Activated CD4-positive, alpha-beta T cell treated with anti-CD3 and anti-CD28 coated beads, Interleukin-2, amount 10 ng/mL, durations not matched to agents 24 days and 14 days (primary cell): Measurements from ENCODE around the gene ADAMTS12. TPM values are rescaled to one million over a fixed set of nuclear protein-coding genes. Genes with fewer than 3 reads are reported as not detected.

Experiments
- DNase-seq: peaks from one replicate; pipeline ENCODE4 v3.0.0; 2022
- H3K27ac Mint-ChIP-seq: one replicate; pipeline ENCODE4 v1.8.0; 2022; ENCODE audit warnings: mild to moderate bottlenecking, mixed read lengths
- H3K27me3 Mint-ChIP-seq: one replicate; pipeline ENCODE4 v1.8.0; 2022; ENCODE audit warnings: mixed read lengths
- H3K36me3 Mint-ChIP-seq: one replicate; pipeline ENCODE4 v1.8.0; 2022; ENCODE audit warnings: low read depth, mild to moderate bottlenecking, mixed read lengths
- H3K4me1 Mint-ChIP-seq: one replicate; pipeline ENCODE4 v1.8.0; 2021; ENCODE audit warnings: mixed read lengths
- H3K4me3 Mint-ChIP-seq: one replicate; pipeline ENCODE4 v1.8.0; 2022; ENCODE audit warnings: mild to moderate bottlenecking, moderate library complexity, mixed read lengths
- H3K9me3 Mint-ChIP-seq: one replicate; pipeline ENCODE4 v1.8.0; 2021; ENCODE audit warnings: mixed read lengths
- intact Hi-C: fragments of 100-400 bp; cut with micrococcal nuclease; formaldehyde crosslinking; loops from one replicate; pipeline ENCODE4 v1.15.1; 2023
- total RNA-seq: library from RNA; stranded (reverse); gene quantifications from 2 replicates; pipeline ENCODE4 v1.2.3, GENCODE V29; 2022

ADAMTS12 gene
- total RNA-seq, 1 donor from 2014 or later: not detected

DNA sequence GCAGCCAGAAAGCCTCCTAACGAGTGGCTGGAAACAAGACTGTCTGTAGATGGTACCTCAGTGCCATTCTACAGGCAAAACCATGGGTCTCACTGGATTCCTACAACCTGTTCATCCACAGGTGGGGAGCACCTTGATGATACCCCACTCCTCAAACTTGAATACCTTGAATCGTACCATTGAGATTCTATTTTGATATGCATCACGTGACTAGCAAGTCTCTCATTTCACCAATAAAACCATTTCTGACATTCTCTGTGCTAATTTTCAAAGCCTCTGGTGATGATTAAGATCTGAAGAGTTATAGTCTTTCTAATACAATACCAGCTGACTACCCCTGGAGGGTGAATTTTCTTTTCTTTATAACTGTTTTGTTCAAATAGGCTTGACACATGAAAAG lies 188.9 kb downstream of the ADAMTS12 start:
- Mint-ChIP-seq H3K27ac (no peak overlapping the region), H3K9me3 (no peaks in the 10 kb centered on the region), H3K4me1 (no peaks in the 10 kb centered on the region), H3K4me3 (no peak overlapping the region), H3K27me3 (no peaks in the 10 kb centered on the region), H3K36me3 (no peaks in the 10 kb centered on the region)
- no peak for DNase-seq
- intact Hi-C loops: no loop called here

- Mint-ChIP-seq H3K27ac (no peak overlapping the region), H3K27me3 (no peaks in the 10 kb centered on the region), H3K4me1 (no peaks in the 10 kb centered on the region), H3K4me3 (no peak overlapping the region), H3K36me3 (no peaks in the 10 kb centered on the region), H3K9me3 (no peaks in the 10 kb centered on the region)
- no peak for DNase-seq
- intact Hi-C loops: no loop called here
Measured at GRCh38 chr5:33701951-33702350, 189.8 kb downstream of the ADAMTS12 start.

DNA sequence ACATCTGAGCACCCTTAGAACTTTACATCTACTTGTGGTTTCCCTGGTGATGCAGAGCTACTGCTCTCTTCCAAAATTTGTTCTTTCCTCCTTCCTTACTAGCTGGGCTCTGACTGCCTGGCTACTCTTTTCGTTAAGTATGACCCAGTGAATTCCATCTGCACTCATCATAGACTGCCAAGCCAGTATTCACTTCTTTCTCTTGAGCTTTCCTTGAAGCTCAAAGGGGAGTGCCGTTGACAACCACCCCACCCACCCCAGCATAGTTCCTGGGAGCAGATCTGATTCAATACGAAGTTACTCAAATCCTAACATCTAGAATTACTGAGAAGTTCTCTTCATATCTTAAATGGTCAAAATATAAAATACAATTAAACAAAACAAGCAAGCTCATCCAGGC lies 190.5 kb downstream of the ADAMTS12 start:
- Mint-ChIP-seq H3K9me3 (no peaks in the 10 kb centered on the region), H3K4me3 (no peak overlapping the region), H3K4me1 (no peaks in the 10 kb centered on the region), H3K27ac (no peak overlapping the region), H3K36me3 (no peaks in the 10 kb centered on the region), H3K27me3 (no peaks in the 10 kb centered on the region)
- DNase-seq: no peak
- intact Hi-C loops: no loop called here

GRCh38 chr5:33696411-33696810 lies 195.4 kb downstream of the ADAMTS12 start:
- Mint-ChIP-seq H3K27ac (no peak overlapping the region), H3K4me1 (no peaks in the 10 kb centered on the region), H3K4me3 (no peak overlapping the region), H3K9me3 (peaks cover 4% of the 10 kb centered on the region), H3K27me3 (no peaks in the 10 kb centered on the region), H3K36me3 (no peaks in the 10 kb centered on the region)
- intact Hi-C loops: no loop called here
- DNase-seq: no peak

- H3K9me3 Mint-ChIP-seq: peaks cover 4% of the 10 kb centered on the region
- H3K4me3 Mint-ChIP-seq: no peak overlapping the region
- H3K36me3 Mint-ChIP-seq: no peaks in the 10 kb centered on the region
- DNase-seq: no peak
- intact Hi-C loops: no loop called here
- H3K27me3 Mint-ChIP-seq: no peaks in the 10 kb centered on the region
- H3K4me1 Mint-ChIP-seq: no peaks in the 10 kb centered on the region
- H3K27ac Mint-ChIP-seq: no peak overlapping the region
Measured at GRCh38 chr5:33692980-33693379, 198.8 kb downstream of the ADAMTS12 start.

GRCh38 chr5:33691856-33692255 lies 199.9 kb downstream of the ADAMTS12 start:
- H3K27ac Mint-ChIP-seq: no peak overlapping the region
- H3K9me3 Mint-ChIP-seq: peaks cover 4% of the 10 kb centered on the region
- DNase-seq: no peak
- no peaks in the 10 kb centered on the region for H3K36me3 Mint-ChIP-seq
- H3K4me3 Mint-ChIP-seq: no peak overlapping the region
- intact Hi-C loops: no loop called here
- H3K4me1 Mint-ChIP-seq: no peaks in the 10 kb centered on the region
- no peaks in the 10 kb centered on the region for H3K27me3 Mint-ChIP-seq

- no peaks in the 10 kb centered on the region for H3K36me3 Mint-ChIP-seq
- no peaks in the 10 kb centered on the region for H3K27me3 Mint-ChIP-seq
- peaks cover 4% of the 10 kb centered on the region for H3K9me3 Mint-ChIP-seq
- DNase-seq: no peak
- no peaks in the 10 kb centered on the region for H3K4me1 Mint-ChIP-seq
- no peak overlapping the region for H3K4me3 Mint-ChIP-seq
- H3K27ac Mint-ChIP-seq: no peak overlapping the region
- intact Hi-C loops: no loop called here
Measured at GRCh38 chr5:33690374-33691135, 201.2 kb downstream of the ADAMTS12 start.

DNA sequence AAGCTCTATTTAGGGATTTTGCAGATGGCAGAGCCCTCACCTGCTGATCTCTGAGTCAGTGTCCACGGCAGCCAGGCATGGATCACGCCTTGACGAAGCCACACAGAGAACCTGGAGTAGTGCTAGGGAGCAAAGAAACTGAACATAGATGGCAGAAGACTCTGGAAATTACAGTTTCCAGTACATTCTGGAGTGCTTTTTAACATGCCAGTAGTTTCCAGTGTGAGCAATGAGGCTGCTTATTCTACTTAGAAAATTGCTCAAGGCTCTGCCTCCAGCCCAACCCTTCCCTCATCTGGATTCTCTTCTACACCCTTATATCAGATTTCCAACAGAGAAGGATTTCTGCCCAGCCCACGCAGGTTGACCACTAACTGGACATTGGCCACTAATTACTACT lies 203.3 kb downstream of the ADAMTS12 start:
- H3K36me3 Mint-ChIP-seq: no peaks in the 10 kb centered on the region
- no peaks in the 10 kb centered on the region for H3K27me3 Mint-ChIP-seq
- H3K27ac Mint-ChIP-seq: no peak overlapping the region
- peaks cover 1% of the 10 kb centered on the region for H3K9me3 Mint-ChIP-seq
- H3K4me1 Mint-ChIP-seq: no peaks in the 10 kb centered on the region
- H3K4me3 Mint-ChIP-seq: no peak overlapping the region
- intact Hi-C loops: no loop called here
- DNase-seq: no peak

DNA sequence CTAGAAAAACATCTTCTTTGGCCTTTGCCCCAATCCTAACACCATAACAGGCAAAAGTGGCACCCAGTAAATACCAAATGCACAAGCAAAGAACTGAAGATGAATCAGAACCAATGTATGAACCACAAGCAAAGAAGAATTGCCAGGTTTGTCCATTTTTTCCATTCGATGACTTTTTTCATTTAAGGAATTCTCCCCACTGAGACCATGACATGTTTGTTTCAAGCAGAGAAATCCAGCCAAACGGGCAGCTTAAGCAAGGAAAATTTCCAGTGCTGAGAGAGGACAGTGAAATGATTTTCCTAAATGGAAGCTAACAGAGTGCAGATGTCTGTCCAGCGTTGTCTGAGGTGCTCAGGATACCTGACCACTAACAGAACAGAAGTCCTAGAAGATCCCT lies 203.7 kb downstream of the ADAMTS12 start:
- Mint-ChIP-seq H3K27ac (no peak overlapping the region), H3K4me1 (no peaks in the 10 kb centered on the region), H3K27me3 (no peaks in the 10 kb centered on the region), H3K9me3 (no peaks in the 10 kb centered on the region), H3K4me3 (no peak overlapping the region), H3K36me3 (no peaks in the 10 kb centered on the region)
- intact Hi-C loops: no loop called here
- DNase-seq: no peak

DNA sequence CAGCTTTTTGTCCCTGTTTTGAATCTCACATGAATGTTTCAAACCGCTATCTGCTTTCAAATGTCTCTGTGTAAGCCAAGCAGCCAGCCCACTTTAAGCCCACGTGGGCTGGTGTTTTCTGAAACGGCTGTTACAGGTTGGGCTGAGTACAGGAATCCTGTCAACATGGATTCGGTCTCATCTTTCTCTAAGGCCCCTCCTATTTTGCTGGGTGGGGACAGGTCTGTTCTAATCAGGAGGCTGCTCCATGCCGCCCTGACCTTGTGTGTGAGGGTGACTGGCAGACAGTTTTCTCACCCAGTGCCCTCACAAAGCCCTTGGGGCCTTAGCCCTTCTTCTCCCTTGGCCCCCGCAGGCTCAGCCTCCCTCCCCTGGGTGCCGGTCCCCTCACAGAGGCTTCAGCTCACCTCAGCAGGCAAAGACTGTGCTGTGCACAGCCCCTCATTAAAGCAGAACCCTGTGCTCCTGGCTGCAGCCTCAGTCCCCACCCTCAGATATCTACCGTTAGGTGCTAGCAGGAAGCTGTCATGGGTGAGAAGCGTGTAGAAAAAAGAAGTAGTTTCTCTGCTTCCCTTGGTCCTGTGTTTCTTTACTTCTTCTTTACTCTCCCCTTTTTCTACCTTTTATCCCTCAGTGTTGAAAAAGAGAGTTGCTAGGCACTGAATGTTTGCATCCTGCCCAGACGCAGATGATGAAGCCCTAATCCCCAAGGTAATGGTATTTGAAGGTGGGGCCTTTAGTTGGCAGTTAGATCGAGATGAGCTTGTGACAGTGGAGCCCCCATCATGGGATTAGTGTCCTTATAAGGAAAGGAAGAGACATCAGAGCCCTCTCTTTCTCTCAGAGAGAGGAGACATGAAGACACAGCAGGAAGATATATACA lies 205.7 kb downstream of the ADAMTS12 start:
- Mint-ChIP-seq H3K4me3 (no peak overlapping the region), H3K4me1 (no peaks in the 10 kb centered on the region), H3K9me3 (no peaks in the 10 kb centered on the region), H3K27ac (no peak overlapping the region), H3K36me3 (no peaks in the 10 kb centered on the region), H3K27me3 (no peaks in the 10 kb centered on the region)
- no peak for DNase-seq
- intact Hi-C loops: no loop called here

GRCh38 chr5:33684496-33685159 lies 207.2 kb downstream of the ADAMTS12 start:
- intact Hi-C loops: no loop called here
- Mint-ChIP-seq H3K4me1 (no peaks in the 10 kb centered on the region), H3K27me3 (no peaks in the 10 kb centered on the region), H3K27ac (no peak overlapping the region), H3K4me3 (no peak overlapping the region), H3K36me3 (no peaks in the 10 kb centered on the region), H3K9me3 (no peaks in the 10 kb centered on the region)
- DNase-seq: no peak

- Mint-ChIP-seq H3K4me3 (no peak overlapping the region), H3K27ac (no peak overlapping the region), H3K4me1 (no peaks in the 10 kb centered on the region), H3K27me3 (no peaks in the 10 kb centered on the region), H3K9me3 (no peaks in the 10 kb centered on the region), H3K36me3 (no peaks in the 10 kb centered on the region)
- intact Hi-C loops: no loop called here
- DNase-seq: no peak
Measured at GRCh38 chr5:33679791-33680190, 212.0 kb downstream of the ADAMTS12 start.

GRCh38 chr5:33675958-33676464 lies 215.8 kb downstream of the ADAMTS12 start:
- intact Hi-C loops: no loop called here
- H3K27ac Mint-ChIP-seq: no peak overlapping the region
- H3K4me3 Mint-ChIP-seq: no peak overlapping the region
- H3K4me1 Mint-ChIP-seq: no peaks in the 10 kb centered on the region
- H3K9me3 Mint-ChIP-seq: no peaks in the 10 kb centered on the region
- H3K36me3 Mint-ChIP-seq: no peaks in the 10 kb centered on the region
- DNase-seq: no peak
- no peaks in the 10 kb centered on the region for H3K27me3 Mint-ChIP-seq
